Measurements from ENCODE around the gene CTTN. TPM values are rescaled to one million over a fixed set of nuclear protein-coding genes. Genes with fewer than 3 reads are reported as not detected.

The CTTN gene
- total and polyA plus RNA-seq, 3 donors from 2014 or later, result 136 to 377 (median 354) TPM

- H3K9me3 ChIP-seq, result no peaks in the 10 kb centered on the region
- no peaks in the 10 kb centered on the region for H3K27me3 ChIP-seq
- no peak overlapping the region for H3K27ac ChIP-seq
- TF ChIP-seq POLR2A (IDR thresholded peaks at IDR 0.05), result no peak
- no peak for TF ChIP-seq CTCF (IDR thresholded peaks at IDR 0.05)
- WGBS, 2 donors, result 90 to 92% methylated on average over 23 to 31 of the region's 31 CpGs
- no peaks in the 10 kb centered on the region for H3K36me3 ChIP-seq (ENCODE audit: low read depth, missing control alignments)
- H3K4me3 ChIP-seq, result no peak overlapping the region
- intact Hi-C loops (cut with DNase I; ENCODE audit: low total_unique reads), result no loop called here
- no peak for DNase-seq
- H3K4me1 ChIP-seq, result no peaks in the 10 kb centered on the region
Observed at GRCh38 chr11:70485326-70486025, 87.1 kb downstream of the CTTN start.

- WGBS, 2 donors, result 81 to 85% methylated on average over 19 to 22 of the region's 22 CpGs
- H3K9me3 ChIP-seq, result no peaks in the 10 kb centered on the region
- no peak overlapping the region for H3K27ac ChIP-seq
- H3K36me3 ChIP-seq (ENCODE audit: low read depth, missing control alignments), result no peaks in the 10 kb centered on the region
- H3K27me3 ChIP-seq, result no peaks in the 10 kb centered on the region
- no peaks in the 10 kb centered on the region for H3K4me1 ChIP-seq
- no peak for DNase-seq
- intact Hi-C loops (cut with DNase I; ENCODE audit: low total_unique reads), result no loop called here
- TF ChIP-seq POLR2A (IDR thresholded peaks at IDR 0.05) (no peak), CTCF (IDR thresholded peaks at IDR 0.05) (no peak)
- H3K4me3 ChIP-seq, result no peak overlapping the region
Observed at GRCh38 chr11:70486026-70486415, 87.7 kb downstream of the CTTN start.

Other genes starting within 250 kb of the CTTN start
- gene FADD, start 195.2 kb upstream of the CTTN start, total RNA-seq, result 10 to 100 TPM; 20.6 TPM
- gene FADD, start 195.2 kb upstream of the CTTN start, polyA plus RNA-seq (ENCODE audit: insufficient read depth, low read depth, low replicate concordance), result 16.8 TPM
- 100 to 1,000 TPM; 125 to 144 TPM for gene PPFIA1, start 127.8 kb upstream of the CTTN start, total RNA-seq
- 110 TPM for gene PPFIA1, start 127.8 kb upstream of the CTTN start, polyA plus RNA-seq (ENCODE audit: insufficient read depth, low read depth, low replicate concordance)

All from testis (tissue), 3 donors.